HG03103 (cell line): ENCODE measurements around the gene PAQR5.
"Not testable (repeated sequence)": the region's sequence is repeated elsewhere in the genome, so short reads cannot be mapped to it uniquely, and the experiment has no call there.

Experiments used
- ATAC-seq: cut with Tn5 transposase; IDR thresholded peaks from one replicate; pipeline ENCODE4 v1.9.1; 2021; ENCODE audit warnings: low read depth; ENCODE audit not compliant: unreplicated experiment

PAQR5 gene

DNA sequence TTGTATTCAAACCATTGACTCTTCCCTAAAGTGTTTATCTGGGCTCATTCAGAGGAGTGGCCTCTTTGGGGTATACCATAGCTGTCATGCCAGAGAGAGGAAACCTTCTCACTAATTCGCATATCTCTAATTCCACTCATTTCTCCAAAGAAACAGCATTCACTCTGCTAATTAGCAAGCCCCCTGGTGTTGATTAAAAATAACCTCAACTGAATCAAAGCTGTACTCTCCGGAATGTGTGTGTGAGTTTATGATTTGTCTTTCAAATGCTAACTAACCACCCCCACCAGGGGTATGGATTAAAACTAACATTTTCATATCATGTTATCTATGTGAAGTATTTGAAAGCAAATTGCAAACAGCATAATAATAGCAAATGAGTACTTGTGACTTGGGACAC, 45.5 kb downstream of the PAQR5 start:
- ATAC-seq: no peak

DNA sequence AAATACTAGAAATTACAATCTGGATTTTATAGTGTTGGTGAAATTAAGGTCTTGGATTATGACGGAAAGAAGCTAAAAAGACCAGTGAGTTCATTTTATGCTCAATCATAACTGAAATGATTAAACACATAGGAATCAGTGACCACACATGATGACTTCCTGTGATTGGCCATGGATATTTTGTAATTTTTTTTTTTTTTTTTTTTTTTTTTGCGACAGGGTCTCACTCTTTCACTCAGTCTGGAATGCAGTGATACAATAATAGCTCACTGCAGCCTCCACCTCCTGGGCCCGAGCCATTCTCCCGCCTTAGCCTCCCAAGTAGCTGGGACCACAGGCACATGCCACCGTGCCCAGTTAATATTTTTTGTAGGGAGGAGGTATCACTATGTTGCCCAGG, 47.4 kb downstream of the PAQR5 start:
- ATAC-seq: no peak

DNA sequence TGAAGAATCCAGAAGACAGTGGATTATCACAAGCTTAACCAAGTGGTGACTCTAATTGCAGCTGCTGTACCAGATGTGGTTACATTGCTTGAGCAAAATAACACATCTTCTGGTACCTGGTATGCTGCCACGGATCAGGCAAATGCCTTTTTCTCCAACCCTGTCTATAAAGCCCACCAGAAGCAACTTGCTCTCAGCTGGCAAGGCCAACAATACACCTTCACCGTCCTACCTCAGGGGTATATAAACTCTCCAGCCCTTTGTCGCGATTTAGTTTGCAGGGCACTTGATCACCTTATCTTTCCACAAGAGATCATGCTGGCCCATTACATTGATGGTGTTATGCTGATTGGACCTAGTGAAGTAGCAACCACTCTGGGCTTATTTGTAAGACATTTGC, 52.6 kb downstream of the PAQR5 start:
- ATAC-seq: no peak

DNA sequence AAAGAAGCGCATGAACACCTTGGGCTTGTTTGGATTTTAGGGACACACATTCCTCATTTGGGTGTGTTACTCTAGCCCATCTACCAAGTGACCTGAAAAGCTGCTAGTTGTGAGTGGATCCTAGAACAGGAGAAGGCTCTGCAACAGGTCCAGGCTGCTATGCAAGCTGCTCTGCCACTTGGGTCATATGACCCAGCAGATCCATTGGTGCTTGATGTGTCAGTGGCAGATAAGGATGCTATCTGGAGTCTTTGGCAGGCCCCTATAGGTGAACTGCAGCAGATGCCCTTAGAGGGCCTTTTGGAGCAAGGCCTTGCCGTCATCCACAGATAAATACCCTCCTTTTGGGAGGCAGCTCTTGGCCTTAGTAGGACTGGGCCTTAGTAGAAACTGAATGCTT, 53.2 kb downstream of the PAQR5 start:
- ATAC-seq: no peak

DNA sequence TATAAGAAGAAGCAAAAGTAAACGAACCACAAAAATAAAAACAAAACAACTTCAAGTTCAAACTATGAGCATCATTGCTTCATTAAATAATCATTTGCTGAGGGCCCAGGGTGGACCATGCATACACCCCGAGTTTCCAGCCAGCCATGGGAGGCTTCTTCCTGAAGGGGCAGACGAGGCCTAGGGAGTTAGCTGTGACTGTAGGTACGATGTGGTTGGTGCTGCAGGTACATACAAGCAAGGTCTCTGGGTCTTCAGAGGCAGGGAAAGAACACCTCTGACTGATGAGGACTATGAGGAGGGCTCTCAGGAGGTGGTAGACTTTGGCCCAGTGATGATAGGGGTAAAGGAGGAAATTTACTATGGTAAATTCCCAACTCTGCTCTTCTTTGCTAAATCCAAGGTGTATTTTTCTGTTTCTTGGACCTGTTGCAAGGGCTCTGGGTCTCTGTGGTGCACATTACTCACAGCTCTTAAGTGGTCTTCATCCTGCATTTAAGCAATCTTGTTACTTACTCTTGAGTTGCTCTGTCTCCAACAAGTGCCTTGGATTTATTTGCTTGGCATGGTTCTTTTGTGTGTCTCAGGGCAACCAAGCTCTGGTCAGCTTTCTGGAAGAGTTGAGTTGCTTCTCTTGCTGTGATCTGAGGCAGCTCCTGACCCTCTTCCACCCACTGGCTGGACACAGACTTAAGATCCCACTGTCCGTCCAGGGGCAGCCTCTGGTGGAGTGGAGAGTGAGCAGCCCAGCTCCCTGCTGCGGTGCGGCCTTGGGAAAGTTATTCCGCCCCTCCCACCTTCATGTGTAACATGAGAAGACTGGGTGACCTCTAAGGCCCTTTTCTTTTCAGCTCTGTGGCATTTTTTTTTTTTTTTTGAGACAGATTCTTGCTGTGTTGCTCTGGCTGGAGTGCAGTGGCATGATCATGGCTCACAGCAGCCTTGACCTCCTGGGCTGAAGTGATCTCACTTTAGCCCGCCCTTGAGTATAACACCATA, 59.4 kb downstream of the PAQR5 start:
- no peak for ATAC-seq

DNA sequence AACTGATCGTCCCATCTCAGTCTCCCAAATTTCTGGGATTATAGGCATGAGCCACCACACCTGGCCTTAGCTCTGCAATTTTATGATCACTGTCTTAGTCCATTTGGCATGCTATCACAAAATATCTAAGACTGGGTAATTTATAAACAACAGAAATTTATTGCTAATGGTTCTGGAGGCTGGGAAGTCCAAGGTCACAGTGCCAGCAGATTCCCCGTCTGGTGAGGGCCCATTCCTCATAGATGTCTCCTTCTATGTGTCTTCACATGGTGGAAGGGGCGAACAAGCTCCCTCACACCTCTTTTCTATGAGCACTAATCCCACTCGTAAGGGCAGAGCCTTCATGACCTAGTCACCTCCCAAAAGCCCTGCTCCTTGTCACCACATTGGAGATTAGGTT, 60.1 kb downstream of the PAQR5 start:
- ATAC-seq: no peak

DNA sequence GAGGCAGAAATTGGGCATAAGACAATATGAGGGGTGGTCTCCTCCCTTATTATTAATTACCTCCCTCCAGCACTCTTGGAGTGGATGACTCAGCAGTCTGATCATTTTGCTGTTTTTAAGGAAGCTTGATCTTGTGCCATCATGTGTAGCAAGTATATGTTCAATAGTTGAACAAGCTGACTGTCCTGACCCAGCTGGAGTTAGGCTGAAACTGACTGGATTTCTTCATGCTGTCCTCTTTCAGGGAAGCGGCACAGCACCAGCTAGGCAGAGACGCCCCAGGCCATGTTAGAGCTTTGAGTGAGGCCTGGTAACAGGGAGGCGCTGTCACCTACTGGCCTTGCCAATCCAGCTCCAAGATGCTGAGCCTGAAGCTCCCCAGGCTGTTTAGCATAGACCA, 61.0 kb downstream of the PAQR5 start:
- ATAC-seq: no peak

DNA sequence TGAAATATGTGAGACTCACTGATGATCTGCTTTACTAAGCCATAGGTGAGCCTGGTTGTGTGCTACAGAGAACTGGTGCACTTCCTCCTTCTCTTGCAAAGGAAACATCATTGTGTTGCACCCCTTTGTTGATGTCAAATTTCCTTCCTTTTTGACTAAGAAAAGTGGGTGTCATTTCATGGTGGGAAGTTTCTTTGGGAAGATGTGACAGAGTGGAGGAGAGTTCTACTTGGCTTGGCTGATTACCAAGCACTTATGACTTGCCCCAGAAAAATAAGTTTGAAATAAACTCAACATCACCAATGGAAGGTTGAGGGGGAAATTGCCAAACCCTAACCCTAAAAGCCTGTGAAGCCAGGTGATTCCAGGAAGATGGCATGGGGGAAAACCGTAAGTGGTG, 61.9 kb downstream of the PAQR5 start:
- no peak for ATAC-seq

DNA sequence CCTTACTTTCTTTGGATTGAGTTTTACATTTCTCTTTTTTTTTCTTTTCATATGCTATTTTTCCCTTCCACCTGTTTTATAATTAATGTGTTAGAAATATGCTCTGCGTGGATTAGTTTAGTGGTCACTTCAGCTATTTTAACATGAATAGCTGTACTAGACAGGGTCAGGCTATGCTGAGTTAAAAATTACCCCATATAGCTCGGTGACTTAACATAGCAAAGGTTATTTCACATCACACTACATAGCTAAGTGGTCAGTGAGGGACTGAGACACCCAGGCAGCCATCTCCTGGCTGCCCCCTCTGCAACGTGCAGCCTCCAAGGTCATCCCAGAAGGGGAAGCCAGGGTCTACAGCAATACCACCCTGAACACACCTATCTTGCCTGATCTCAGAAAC, 68.5 kb downstream of the PAQR5 start:
- no peak for ATAC-seq

DNA sequence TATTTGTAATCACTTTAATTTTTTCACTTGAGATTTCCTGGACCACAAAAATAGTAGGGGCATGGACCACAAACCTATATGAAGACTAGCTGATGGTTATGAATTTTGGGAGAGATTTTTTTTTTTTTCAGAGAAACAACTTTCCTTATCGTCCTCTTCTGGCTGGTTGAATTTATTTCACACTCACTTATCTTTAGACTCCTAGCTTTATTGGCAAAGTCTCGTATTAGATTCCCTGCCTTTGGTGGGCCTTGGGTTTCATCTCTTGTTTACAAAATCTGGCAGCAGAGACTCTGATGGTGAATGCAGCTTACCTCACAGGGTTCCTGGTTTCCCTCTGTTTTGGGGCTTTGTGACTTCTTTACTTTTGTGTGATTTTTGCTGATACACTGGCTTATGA, 70.9 kb downstream of the PAQR5 start:
- no peak for ATAC-seq

DNA sequence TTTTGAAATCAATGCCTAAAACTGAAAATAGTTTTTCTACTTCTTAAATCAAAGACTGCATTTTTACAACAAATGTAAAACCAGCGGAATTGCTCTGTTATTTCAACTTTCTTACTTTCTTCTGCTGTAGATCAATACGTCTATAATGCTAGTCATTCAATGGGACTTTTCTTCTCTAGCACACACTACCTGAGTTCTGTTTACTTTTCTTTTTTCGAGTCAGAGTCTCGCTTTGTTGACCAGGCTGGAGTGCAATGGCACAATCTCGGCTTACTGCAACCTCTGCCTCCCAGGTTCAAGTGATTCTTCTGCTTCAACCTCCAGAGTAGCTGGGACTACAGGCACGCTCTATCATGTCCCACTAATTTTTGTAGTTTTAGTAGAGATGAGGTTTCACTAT, 74.7 kb downstream of the PAQR5 start:
- ATAC-seq: no peak

DNA sequence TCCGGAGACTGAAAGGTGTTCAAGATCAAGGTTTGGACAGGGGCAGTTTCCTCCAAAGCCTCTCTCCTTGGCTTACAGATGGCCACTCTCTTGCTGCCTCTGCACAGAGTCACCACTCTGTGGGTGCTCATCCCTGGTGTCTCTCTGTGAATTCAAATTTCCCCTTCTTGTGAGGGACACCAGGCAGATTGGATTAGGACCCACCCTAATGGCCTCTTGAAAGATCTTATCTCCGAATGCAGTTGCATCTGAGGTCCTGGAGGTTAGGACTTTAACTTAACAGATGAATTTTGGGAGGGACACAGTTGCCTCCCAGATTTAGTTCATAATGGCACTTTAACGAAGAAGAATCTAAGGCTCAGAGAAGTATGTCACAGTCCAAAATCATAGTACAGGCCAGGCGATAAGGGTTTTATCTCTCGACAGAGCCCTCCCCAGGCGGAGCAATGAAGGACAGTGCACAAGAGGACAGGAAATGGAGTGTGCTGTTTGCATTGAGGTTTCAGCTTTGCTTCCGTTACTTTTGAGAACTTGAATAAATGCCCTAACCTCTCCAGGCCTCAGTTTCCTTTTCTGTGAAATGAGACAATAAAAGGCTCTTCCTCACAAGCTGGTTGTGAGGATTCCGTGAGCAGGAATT, 76.6 kb downstream of the PAQR5 start:
- no peak for ATAC-seq

DNA sequence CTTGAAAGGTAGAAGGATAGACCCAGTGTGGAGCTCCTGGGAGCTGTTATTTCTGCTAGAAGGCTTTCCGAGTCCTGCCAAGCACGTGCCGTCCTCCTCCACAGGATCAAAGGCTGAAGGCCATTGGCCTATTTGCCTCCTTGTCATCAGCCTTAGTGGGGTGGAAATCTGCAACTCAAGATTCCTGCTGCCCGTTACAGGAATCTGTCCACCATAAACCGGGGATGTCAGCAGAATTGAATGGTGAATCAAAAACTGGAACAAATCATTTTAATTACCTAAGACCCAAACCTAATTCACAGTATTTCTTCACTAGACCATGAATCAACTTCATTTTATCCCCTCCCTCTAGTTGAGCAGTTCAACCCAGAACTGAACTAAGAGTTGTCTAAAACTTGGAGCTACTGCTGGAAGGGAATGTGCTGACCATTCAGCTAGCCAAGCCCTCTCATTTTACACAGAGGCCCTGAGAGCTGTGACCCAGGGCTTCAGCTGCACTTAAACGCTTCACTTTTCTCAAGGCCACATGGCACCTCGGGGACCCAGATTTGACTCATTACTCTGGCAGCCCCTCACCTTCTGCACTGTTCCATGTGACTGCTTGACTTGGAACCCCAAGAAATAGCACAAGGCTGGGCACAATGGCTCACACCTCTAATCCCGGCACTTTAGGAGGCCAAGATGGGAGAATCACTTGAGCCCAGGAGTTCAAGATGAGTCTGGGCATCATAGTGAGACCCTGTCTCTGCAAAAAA, 78.7 kb downstream of the PAQR5 start:
- no peak for ATAC-seq

DNA sequence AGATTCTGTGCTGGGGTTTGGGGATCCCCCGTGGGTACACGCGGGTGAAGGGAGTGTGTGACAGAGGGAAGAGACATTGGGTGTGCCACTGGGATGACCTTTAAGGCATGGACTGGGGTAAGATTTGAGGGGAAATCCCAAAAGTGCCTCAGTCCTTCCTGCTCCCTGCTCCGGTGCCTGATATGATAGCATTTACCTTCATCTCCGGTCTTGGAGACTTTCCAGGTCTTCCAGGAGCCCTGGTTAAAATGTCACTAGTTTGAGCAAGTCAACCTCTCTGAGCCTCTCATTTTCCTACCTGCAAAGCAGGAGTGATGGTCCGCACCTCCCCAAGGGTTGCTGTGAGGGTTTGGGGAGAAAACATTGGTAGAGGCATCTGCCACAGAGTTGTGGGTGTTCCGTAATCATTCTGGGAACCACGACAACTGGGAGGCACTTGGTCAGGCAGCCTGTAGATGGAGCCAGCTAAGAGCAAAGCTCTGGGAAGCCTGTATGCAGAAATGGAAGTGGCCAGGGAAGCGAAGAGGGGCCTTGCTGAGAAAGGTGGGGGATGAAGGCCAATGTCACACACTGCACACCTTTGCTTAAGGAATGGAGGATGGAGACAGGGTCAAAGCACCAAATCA, 81.5 kb downstream of the PAQR5 start:
- ATAC-seq: no peak

DNA sequence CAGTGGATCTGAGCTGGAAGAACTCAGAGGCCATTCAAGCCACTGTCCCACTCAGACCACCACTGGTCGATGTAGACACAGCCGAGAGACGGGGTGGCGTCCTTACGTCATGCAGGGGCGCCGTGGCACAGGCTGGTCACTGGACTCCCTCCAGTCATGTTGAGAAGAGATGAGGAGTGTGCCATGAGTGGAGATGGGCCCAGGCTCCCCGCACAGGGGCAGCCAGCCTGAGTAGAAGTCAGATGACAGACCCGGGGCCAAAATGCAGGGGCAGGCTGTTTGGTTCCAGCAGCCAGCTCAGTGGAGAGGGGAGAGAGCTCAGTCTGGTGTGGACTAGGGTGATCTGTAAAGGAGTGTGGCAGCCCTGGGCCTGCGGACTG, 82.0 kb downstream of the PAQR5 start:
- ATAC-seq: no peak

DNA sequence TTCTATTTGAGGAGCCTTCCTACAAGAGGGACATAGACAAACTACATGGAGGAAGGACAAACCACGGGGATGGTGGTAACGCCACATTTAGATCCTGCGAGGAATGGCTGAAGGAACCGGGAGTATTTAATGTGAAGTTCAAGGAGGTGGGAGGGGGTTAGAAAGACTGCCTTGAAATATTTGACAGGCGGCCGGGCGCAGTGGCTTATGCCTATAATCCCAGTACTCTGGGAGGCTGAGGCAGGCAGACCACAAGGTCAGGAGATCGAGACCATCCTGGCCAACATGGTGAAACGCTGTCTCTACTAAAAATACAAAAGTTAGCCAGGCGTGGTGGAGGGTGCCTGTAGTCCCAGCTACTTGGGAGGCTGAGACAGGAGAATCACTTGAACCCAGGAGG, 83.5 kb downstream of the PAQR5 start:
- not testable (repeated sequence) for ATAC-seq

DNA sequence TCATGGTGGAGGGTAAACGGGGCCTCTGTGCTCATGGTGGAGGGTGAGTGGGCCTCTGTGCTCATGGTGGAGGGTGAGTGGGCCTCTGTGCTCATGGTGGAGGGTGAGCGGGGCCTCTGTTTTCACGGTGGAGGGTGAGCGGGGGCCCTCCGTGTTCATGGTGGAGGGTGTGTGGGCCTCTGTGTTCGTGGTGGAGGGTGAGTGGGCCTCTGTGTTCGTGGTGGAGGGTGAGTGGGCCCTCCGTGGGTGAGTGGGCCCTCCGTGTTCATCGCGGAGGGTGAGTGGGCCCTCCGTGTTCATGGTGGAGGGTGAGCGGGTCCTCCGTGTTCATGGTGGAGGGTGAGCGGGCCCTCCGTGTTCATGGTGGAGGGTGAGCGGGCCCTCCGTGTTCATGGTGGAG, 85.4 kb downstream of the PAQR5 start:
- not testable (repeated sequence) for ATAC-seq

DNA sequence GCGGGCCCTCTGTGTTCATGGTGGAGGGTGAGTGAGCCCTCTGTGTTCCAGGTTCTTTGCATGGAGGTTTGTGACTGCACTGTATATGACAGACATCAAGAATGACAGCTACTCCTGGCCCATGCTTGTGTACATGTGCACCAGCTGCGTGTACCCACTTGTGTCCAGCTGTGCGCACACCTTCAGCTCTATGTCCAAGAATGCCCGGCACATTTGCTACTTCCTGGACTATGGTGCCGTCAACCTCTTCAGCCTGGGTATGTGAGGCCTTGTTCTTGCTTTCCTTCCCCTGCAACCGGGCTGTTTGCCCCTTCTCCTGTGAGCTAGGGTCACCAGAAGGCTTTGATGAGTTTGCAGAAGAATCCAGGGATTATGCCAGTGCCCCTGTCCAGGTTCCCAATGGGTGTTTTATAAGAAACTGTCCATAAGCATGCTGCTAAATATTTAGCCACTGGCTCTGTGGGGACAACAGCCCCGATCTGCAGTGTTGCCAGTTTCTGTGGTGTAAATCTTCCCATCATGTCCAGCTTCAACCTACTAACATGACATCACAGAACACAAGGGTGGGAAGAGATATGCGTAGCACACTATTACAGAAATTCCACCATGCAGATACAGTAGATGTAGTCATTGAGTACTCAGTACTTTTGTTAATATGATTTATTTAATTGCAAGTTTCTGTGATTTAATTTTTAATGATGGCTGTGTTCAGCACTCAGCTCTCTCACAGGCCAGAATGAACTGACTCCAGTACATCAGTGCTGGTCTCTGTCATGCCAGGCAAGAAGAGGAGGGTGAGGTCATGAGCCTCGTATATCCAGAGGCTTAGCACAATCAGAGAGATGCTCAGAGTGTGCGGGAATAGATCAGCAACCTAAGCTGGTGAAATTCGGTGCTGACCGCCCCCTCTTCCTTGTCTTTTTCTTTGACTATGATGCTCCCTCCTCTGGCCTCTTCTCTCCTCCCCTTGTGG, 86.2 kb downstream of the PAQR5 start:
- ATAC-seq: no peak

DNA sequence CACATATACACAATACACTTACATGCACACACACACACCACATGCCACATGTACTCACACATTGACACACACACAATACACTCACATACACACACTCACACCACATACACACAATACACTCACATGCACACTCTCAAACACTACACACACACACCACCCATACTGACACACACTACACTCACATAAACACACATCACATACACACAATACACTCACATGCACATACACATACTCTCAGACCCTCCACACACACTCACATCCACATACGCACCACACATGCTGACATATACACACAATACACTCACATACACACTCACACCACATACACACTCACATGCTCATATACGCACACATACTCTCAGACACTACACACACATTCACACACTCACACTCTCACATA, 87.1 kb downstream of the PAQR5 start:
- ATAC-seq: no peak

DNA sequence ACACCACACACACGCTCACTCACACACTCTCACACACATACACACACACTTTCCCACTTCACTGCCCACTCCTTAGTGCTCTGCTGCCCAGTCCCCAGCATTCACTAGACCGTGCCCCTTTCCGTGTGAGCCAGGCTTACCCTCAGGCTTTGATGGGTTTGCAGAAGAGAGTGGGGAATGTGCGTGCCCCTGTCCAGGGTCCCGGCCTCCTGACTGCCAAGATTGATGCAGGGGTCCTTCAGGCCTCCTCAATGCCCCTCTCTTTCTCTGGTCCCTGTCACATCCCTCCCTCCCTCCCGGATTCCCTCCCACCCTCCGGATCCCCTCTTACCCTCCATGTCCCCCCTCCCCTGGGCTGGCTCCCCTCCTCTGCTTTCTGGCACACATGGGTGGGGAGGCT, 87.6 kb downstream of the PAQR5 start:
- no peak for ATAC-seq
